Nephron (organoid): ENCODE results near the gene SLC1A1.

Experiments
- H3K27ac Mint-ChIP-seq, 3 experiments: 2 replicates each; pipeline ENCODE4 v1.8.0; 2020; ENCODE audit warnings: mixed read lengths in 3 of 3, mild to moderate bottlenecking in 2 of 3, moderate library complexity in 1 of 3
- H3K27me3 Mint-ChIP-seq: 2 replicates; pipeline ENCODE4 v1.8.0; 2021; ENCODE audit warnings: low read depth, mild to moderate bottlenecking, moderate library complexity, mixed read lengths
- H3K36me3 Mint-ChIP-seq: 2 replicates; pipeline ENCODE4 v1.8.0; 2020; ENCODE audit warnings: low read depth, mixed read lengths
- H3K4me1 Mint-ChIP-seq: 2 replicates; pipeline ENCODE4 v1.8.0; 2020; ENCODE audit warnings: mixed read lengths
- H3K4me3 Mint-ChIP-seq, 3 experiments: 2 replicates each; pipeline ENCODE4 v1.8.0; 2020; ENCODE audit warnings: mild to moderate bottlenecking in 3 of 3, mixed read lengths in 3 of 3, moderate library complexity in 2 of 3
- H3K9me3 Mint-ChIP-seq: 2 replicates; pipeline ENCODE4 v1.8.0; 2020; ENCODE audit warnings: mixed read lengths
- CTCF ChIP-seq, 3 experiments: fragments of 200-600 bp; sonication (generic); IDR thresholded peaks; one replicate each; pipeline ENCODE4 v1.5.0; 2021; ENCODE audit warnings: antibody characterized with exemption in 3 of 3; ENCODE audit not compliant: unreplicated experiment in 3 of 3

The SLC1A1 gene

DNA sequence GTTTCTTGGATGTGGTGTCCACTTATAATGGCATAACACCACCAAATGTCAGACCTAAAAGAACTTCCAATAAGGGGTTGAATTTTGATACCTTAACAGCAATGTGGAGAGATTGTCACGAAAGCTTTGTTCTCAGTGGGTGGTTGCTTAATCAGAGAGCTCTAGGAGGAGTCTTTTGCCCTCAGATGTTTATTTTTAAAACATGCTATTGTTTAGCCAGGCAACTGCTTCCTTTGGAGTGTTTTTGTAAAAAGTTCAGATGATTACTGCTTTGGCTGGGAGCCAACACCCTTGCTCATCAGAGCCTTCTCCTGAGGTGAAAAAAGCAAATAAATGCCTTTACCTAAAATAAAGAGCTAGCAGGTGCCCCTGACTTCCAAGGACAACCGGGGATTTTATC, 65.0 kb downstream of the SLC1A1 start:
- H3K4me3 Mint-ChIP-seq: no peak overlapping the region
- no peak overlapping the region for H3K27ac Mint-ChIP-seq
- peaks cover 11% of the 10 kb centered on the region for H3K4me1 Mint-ChIP-seq
- no peak for TF ChIP-seq CTCF (IDR thresholded peaks at IDR 0.05; ENCODE audit: unreplicated experiment in 3 of 3)
- no peaks in the 10 kb centered on the region for H3K27me3 Mint-ChIP-seq
- no peaks in the 10 kb centered on the region for H3K36me3 Mint-ChIP-seq
- no peaks in the 10 kb centered on the region for H3K9me3 Mint-ChIP-seq

- H3K9me3 Mint-ChIP-seq: no peaks in the 10 kb centered on the region
- H3K27me3 Mint-ChIP-seq: peaks cover 5% of the 10 kb centered on the region
- H3K4me3 Mint-ChIP-seq: no peak overlapping the region
- no peaks in the 10 kb centered on the region for H3K36me3 Mint-ChIP-seq
- TF ChIP-seq CTCF (IDR thresholded peaks at IDR 0.05; ENCODE audit: unreplicated experiment in 3 of 3): no peak
- no peak overlapping the region for H3K27ac Mint-ChIP-seq
- peaks cover 4% of the 10 kb centered on the region for H3K4me1 Mint-ChIP-seq
Measured at GRCh38 chr9:4558371-4558998, 68.2 kb downstream of the SLC1A1 start.

GRCh38 chr9:4559261-4560182, 69.3 kb downstream of the SLC1A1 start:
- Mint-ChIP-seq H3K36me3 (no peaks in the 10 kb centered on the region), H3K4me3 (no peak overlapping the region), H3K9me3 (no peaks in the 10 kb centered on the region), H3K27ac (no peak overlapping the region), H3K27me3 (peaks cover 5% of the 10 kb centered on the region), H3K4me1 (no peaks in the 10 kb centered on the region)
- TF ChIP-seq CTCF (IDR thresholded peaks at IDR 0.05; ENCODE audit: unreplicated experiment in 3 of 3): no peak

DNA sequence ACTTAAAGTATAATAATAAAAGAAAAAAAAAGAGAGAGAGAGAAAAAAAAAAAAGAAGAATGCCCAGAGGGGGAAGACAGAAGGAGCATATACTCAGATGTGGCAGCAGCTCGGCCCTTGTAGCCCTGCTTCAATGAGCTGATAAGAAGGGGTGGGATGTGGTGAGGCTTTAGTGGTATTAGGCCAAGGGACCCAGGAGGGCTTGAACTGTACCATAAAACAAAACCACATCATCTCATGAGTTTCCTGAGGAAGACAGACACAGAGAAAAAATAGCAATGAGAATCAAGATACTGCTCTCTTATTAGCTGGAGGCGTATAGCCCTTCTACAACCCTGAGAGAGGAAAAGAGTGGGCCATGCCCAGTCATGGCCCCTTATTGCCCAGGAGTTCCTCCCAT, 72.8 kb downstream of the SLC1A1 start:
- H3K36me3 Mint-ChIP-seq: peaks cover 4% of the 10 kb centered on the region
- H3K27me3 Mint-ChIP-seq: peaks cover 9% of the 10 kb centered on the region
- TF ChIP-seq CTCF (IDR thresholded peaks at IDR 0.05; ENCODE audit: unreplicated experiment in 3 of 3): no peak
- no peaks in the 10 kb centered on the region for H3K4me1 Mint-ChIP-seq
- no peaks in the 10 kb centered on the region for H3K9me3 Mint-ChIP-seq
- H3K4me3 Mint-ChIP-seq: no peak overlapping the region
- H3K27ac Mint-ChIP-seq: no peak overlapping the region

DNA sequence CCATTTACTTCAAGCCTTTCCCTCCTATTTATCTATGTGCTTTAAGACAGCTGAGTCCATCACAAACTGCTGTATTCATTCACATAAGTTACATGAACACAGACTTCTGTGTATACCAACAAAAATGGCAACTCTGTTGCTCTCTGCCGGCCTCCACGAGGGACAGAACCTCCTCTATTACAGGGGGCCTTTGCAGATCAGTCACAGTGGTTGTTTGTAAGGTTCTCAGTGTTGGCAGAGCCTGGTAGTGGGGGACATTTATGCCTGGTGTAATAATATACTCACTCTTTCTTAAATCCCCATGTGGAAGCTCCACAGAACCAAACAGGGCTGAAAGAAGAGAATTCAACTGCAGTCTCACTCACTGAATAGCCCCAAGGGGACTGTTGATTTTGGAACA, 76.5 kb downstream of the SLC1A1 start:
- no peak overlapping the region for H3K4me3 Mint-ChIP-seq
- TF ChIP-seq CTCF (IDR thresholded peaks at IDR 0.05; ENCODE audit: unreplicated experiment in 3 of 3): no peak
- H3K4me1 Mint-ChIP-seq: no peaks in the 10 kb centered on the region
- peaks cover 9% of the 10 kb centered on the region for H3K27me3 Mint-ChIP-seq
- no peaks in the 10 kb centered on the region for H3K9me3 Mint-ChIP-seq
- no peak overlapping the region for H3K27ac Mint-ChIP-seq
- H3K36me3 Mint-ChIP-seq: peaks cover 4% of the 10 kb centered on the region
